Measurements from ENCODE around the gene GRHL1. TPM values are rescaled to one million over a fixed set of nuclear protein-coding genes. Genes with fewer than 3 reads are reported as not detected.
A peak's percentile ranks its signal among the peaks of the same experiment; 100 is the strongest.

Gene GRHL1
- total RNA-seq, 1 experiment from 2014 or later: 1.3 TPM

DNA sequence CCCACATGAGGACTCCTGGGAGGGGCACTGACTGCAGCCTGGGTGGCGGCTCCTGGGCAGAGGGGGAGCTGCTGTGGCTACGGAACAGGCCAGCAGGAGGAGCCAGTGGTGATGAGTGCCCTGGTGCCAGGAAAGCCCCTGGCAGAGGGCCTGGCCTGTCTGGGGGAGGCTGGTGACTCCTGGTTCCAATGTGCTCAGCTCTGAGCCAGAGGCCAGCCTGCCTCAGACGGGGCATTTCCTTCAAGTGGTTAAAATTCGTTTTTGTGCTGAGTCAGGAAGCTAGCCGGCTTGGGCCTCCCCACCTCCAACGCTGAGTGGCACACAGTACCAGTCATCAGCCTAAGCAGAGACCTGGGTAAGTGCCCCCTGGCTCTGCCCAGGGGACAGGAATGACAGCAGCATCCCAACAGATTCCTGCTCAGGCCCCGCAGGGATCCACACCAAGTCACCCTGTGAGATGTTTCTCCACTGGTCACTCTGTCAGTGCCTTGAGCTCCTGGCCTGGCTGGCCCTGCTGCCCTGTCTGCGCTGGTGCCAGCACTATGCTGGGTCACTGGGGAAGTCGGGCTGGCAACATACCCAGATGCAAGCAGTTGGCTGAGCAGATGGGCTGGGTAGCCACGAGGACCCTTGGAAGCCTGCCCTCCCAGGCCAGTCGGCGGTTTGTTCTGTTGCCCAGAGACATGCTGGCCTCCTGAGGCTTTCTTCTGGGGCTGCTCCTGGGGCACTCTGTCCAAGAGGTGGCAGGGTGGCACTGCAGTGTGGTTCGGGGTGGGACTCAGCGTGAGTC is 84.8 kb downstream of the GRHL1 start:
- H2AFZ ChIP-seq (ENCODE audit: low read length): no peak overlapping the region
- H3K27ac ChIP-seq (ENCODE audit: low read length): no peak overlapping the region
- no peaks in the 10 kb centered on the region for H4K20me1 ChIP-seq (ENCODE audit: insufficient read depth, low read depth, low read length)
- H3K4me1 ChIP-seq (ENCODE audit: low read length): no peaks in the 10 kb centered on the region
- H3K9ac ChIP-seq (ENCODE audit: low read length): no peak overlapping the region
- H3K9me3 ChIP-seq (ENCODE audit: low read length): no peaks in the 10 kb centered on the region
- no peaks in the 10 kb centered on the region for H3K27me3 ChIP-seq (ENCODE audit: low read length)
- no peaks in the 10 kb centered on the region for H3K9me2 ChIP-seq (replicated peaks; ENCODE audit: insufficient read depth, low read length)
- H3K4me3 ChIP-seq (ENCODE audit: low read length): no peak overlapping the region
- H3K36me3 ChIP-seq (ENCODE audit: insufficient read depth, low read length): no peaks in the 10 kb centered on the region
- H3K4me2 ChIP-seq (ENCODE audit: low read depth, low read length, poor library complexity, severe bottlenecking): no peak overlapping the region
- peak; percentile 51 for DNase-seq
- no peaks in the 10 kb centered on the region for H3K79me2 ChIP-seq (ENCODE audit: low read length)

DNA sequence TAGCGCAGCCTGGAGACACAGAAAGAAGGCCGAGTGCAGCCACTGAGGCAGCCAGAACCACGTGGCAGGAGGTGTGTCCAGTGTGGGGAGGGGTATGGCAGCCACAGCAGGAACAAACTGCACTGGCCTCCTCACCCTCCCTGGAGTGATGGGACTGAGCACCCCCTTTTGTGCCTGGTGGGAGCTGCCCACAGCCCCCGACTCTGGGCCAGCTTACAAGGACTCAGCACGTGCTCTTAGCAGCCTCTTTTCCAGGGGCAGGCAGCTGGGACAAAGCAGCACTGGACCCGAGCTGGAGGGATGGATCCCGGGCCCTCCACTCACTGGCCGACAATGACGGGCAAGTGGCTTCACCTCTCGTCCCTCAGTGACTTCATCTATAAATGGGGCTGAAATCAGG is 86.6 kb downstream of the GRHL1 start:
- Histone ChIP-seq H3K79me2 (ENCODE audit: low read length) (no peaks in the 10 kb centered on the region), H3K9ac (ENCODE audit: low read length) (no peak overlapping the region), H3K27ac (ENCODE audit: low read length) (no peak overlapping the region), H2AFZ (ENCODE audit: low read length) (no peak overlapping the region), H3K27me3 (ENCODE audit: low read length) (no peaks in the 10 kb centered on the region), H3K4me3 (ENCODE audit: low read length) (no peak overlapping the region), H4K20me1 (ENCODE audit: insufficient read depth, low read depth, low read length) (no peaks in the 10 kb centered on the region), H3K4me1 (ENCODE audit: low read length) (no peaks in the 10 kb centered on the region), H3K9me3 (ENCODE audit: low read length) (no peaks in the 10 kb centered on the region), H3K4me2 (ENCODE audit: low read depth, low read length, poor library complexity, severe bottlenecking) (no peak overlapping the region), H3K9me2 (replicated peaks; ENCODE audit: insufficient read depth, low read length) (no peaks in the 10 kb centered on the region), H3K36me3 (ENCODE audit: insufficient read depth, low read length) (no peaks in the 10 kb centered on the region)
- no peak for DNase-seq

DNA sequence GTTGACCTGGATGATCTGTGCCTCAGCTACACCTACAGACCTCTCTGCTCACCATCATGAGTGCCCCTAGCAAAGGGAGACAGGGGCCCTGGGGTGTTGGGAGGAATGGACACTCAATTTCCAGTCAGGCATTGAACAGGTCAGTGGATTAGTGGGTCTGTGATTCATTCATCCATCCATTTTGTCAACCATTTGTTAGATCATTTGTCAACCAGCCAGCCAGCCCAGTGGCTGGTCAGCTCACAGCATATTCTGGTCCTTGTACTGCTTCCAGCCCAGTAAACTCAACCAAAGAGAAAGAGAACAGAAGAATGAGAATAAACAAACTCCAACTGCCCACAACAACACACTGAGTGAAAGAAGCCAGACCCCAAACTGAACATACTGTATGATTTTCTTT is 87.2 kb downstream of the GRHL1 start:
- Histone ChIP-seq H3K9me3 (ENCODE audit: low read length) (no peaks in the 10 kb centered on the region), H3K27ac (ENCODE audit: low read length) (no peak overlapping the region), H3K27me3 (ENCODE audit: low read length) (no peaks in the 10 kb centered on the region), H3K4me1 (ENCODE audit: low read length) (no peaks in the 10 kb centered on the region), H3K9ac (ENCODE audit: low read length) (no peak overlapping the region), H3K4me3 (ENCODE audit: low read length) (no peak overlapping the region), H3K4me2 (ENCODE audit: low read depth, low read length, poor library complexity, severe bottlenecking) (no peak overlapping the region), H3K79me2 (ENCODE audit: low read length) (no peaks in the 10 kb centered on the region), H3K36me3 (ENCODE audit: insufficient read depth, low read length) (no peaks in the 10 kb centered on the region), H4K20me1 (ENCODE audit: insufficient read depth, low read depth, low read length) (no peaks in the 10 kb centered on the region), H3K9me2 (replicated peaks; ENCODE audit: insufficient read depth, low read length) (no peaks in the 10 kb centered on the region), H2AFZ (ENCODE audit: low read length) (no peak overlapping the region)
- no peak for DNase-seq

DNA sequence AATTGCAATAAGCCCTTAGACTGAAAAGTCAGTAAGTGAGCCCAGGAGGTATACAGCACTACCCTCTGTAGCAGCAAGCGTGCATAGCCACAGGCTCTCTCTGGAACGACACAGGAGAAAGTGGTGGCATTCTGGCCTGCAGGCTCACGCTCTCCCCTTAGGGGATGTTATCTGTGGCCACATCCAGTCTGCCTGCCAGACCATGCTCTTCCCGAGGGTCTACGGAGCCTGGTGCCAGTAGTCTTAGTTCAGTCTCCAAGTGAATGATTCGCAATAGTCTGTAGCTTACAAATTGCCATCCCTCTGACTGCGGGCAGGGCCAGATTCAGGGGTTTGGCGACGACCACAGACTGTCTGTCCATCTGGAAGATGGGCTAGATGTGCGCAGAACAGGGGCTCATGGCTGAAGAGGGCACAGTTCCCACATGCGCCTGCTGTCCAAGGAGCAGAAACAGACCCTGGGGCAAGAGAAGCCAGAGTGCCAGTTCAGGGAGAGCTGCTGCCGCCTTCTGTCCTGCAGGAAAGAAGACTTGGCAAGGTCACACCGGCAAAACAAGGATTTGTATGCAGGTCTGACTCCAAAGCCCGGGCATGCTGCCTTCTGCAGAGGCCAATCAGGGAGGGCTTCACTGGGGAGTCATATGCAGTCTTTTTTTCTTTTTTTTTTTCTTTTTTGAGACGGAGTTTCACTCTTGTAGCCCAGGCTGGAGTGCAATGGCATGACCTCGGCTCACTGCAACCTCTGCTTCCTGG is 88.3 kb downstream of the GRHL1 start:
- H3K4me1 ChIP-seq (ENCODE audit: low read length): no peaks in the 10 kb centered on the region
- no peak for DNase-seq
- no peaks in the 10 kb centered on the region for H3K79me2 ChIP-seq (ENCODE audit: low read length)

DNA sequence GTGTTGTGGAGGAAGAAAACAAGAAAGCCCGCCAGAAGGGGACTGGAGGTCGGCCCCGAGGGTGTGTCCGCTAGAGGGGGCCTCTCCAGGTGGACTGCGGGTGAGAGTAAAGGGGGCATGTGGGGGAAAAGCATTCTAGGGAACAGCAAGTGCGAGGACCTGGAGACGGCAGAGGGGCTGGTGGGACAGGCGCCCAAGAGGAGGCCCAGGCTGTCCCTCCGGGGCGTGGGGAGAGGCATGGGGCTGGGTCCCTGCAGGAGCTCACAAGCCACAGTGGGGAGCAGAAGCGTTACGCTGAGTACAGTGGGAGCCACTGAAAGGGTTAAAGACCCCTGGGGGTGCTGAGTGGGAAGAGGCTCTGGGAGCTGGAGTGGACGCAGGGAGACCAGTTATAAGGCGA is 90.2 kb downstream of the GRHL1 start:
- H3K4me3 ChIP-seq (ENCODE audit: low read length): no peak overlapping the region
- no peaks in the 10 kb centered on the region for H4K20me1 ChIP-seq (ENCODE audit: insufficient read depth, low read depth, low read length)
- H2AFZ ChIP-seq (ENCODE audit: low read length): no peak overlapping the region
- H3K36me3 ChIP-seq (ENCODE audit: insufficient read depth, low read length): no peaks in the 10 kb centered on the region
- H3K27ac ChIP-seq (ENCODE audit: low read length): no peak overlapping the region
- H3K4me2 ChIP-seq (ENCODE audit: low read depth, low read length, poor library complexity, severe bottlenecking): no peak overlapping the region
- H3K27me3 ChIP-seq (ENCODE audit: low read length): no peaks in the 10 kb centered on the region
- H3K79me2 ChIP-seq (ENCODE audit: low read length): no peaks in the 10 kb centered on the region
- no peaks in the 10 kb centered on the region for H3K9me3 ChIP-seq (ENCODE audit: low read length)
- no peak overlapping the region for H3K9ac ChIP-seq (ENCODE audit: low read length)
- no peak for DNase-seq
- H3K9me2 ChIP-seq (replicated peaks; ENCODE audit: insufficient read depth, low read length): no peaks in the 10 kb centered on the region
- H3K4me1 ChIP-seq (ENCODE audit: low read length): no peaks in the 10 kb centered on the region

More for the DNA sequence above, 88.3 kb downstream of the GRHL1 start:
- Histone ChIP-seq H2AFZ (ENCODE audit: low read length) (no peak overlapping the region), H3K9ac (ENCODE audit: low read length) (no peak overlapping the region), H3K27me3 (ENCODE audit: low read length) (no peaks in the 10 kb centered on the region), H3K9me3 (ENCODE audit: low read length) (no peaks in the 10 kb centered on the region), H3K36me3 (ENCODE audit: insufficient read depth, low read length) (no peaks in the 10 kb centered on the region), H4K20me1 (ENCODE audit: insufficient read depth, low read depth, low read length) (no peaks in the 10 kb centered on the region), H3K9me2 (replicated peaks; ENCODE audit: insufficient read depth, low read length) (no peaks in the 10 kb centered on the region), H3K4me2 (ENCODE audit: low read depth, low read length, poor library complexity, severe bottlenecking) (no peak overlapping the region), H3K27ac (ENCODE audit: low read length) (no peak overlapping the region), H3K4me3 (ENCODE audit: low read length) (no peak overlapping the region)

DNA sequence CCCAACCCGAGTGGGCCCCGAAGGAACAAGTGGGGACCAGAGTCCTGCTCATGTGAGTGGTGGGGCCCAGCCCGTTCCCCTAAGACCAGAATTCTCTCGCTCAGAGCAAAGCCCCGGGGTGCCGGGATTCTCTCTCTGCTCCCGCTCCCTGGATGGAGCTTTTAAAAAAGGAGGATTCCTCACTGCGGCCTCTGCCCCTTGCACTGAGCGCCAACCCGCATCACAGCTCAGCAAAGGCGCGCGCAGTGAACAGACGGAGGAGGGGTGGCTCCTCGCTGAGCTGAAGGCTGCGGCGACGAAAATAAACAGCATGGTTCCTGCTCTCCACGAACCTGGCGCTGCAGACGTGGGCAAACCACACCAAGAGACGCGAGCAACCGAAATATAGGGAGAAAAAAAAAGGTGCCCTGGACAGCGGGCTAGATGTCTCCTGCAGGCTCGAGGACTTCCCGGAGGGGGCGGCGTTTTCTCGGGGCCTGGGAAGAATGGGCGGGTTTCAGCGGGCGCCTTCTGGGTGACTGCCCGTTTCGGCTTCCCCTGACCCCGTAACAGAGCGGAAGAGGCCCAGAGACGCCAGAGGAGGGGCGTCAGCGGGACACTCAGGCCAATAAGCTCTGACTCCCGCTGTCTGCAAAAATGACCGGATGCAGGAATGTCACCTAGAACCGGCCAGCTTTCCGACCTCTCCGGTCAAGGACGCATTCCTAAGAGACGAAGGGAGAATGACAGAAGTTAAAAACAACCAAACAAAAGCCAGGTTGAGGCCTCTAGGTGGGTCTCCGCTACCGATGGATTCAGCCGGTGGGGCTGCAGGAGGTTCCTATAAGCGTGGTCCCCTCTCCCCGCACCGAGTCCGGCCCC is 91.0 kb downstream of the GRHL1 start:
- Histone ChIP-seq H3K4me2 (ENCODE audit: low read depth, low read length, poor library complexity, severe bottlenecking) (no peak overlapping the region), H3K4me3 (ENCODE audit: low read length) (no peak overlapping the region), H3K27me3 (ENCODE audit: low read length) (no peaks in the 10 kb centered on the region), H4K20me1 (ENCODE audit: insufficient read depth, low read depth, low read length) (no peaks in the 10 kb centered on the region), H3K27ac (ENCODE audit: low read length) (no peak overlapping the region), H2AFZ (ENCODE audit: low read length) (no peak overlapping the region), H3K36me3 (ENCODE audit: insufficient read depth, low read length) (no peaks in the 10 kb centered on the region), H3K9me2 (replicated peaks; ENCODE audit: insufficient read depth, low read length) (no peaks in the 10 kb centered on the region), H3K79me2 (ENCODE audit: low read length) (no peaks in the 10 kb centered on the region), H3K9me3 (ENCODE audit: low read length) (no peaks in the 10 kb centered on the region), H3K9ac (ENCODE audit: low read length) (no peak overlapping the region), H3K4me1 (ENCODE audit: low read length) (no peaks in the 10 kb centered on the region)
- DNase-seq: no peak

DNA sequence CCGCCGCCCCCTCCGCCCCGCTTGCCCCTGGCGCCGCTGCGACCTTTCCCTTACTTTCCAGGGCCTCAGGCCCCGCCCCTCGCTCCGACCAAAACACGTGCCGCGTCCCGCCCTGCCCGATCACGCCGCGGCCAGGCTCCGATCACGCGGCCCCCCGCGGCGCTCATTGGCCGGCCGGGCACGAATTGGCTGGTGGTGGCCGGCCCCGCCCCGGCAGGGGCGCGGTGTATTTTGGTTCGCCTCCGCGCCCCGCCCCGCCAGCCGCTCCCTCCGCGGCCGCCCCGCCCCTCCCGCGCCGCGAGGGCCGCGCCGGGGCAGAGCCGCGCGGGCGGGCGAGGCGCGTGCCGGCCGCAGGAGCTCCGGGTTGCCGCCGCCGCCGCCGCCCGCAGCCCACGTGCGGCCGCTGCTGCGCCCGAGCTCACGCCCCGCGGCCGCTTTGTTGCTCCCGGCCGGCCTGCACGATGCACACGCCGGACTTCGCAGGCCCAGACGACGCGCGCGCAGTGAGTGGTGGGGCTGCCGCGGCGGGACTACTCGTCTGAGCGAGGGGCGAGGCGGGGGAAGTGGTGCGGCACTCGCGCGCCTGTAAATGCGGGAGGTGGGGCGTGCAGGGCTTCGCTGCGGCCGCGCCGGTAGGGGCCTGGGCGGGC is 91.9 kb downstream of the GRHL1 start, which contains the start of gene KLF11:
TSS of gene KLF11 (plus strand) at position 295 of the 650 bp plus-strand sequence. CDS start at position 462, 167 bp downstream.
- Histone ChIP-seq H4K20me1 (ENCODE audit: insufficient read depth, low read depth, low read length) (no peaks in the 10 kb centered on the region), H3K27me3 (ENCODE audit: low read length) (no peaks in the 10 kb centered on the region), H3K9ac (ENCODE audit: low read length) (no peak within 1 kb of the TSS), H3K4me1 (ENCODE audit: low read length) (no peaks in the 10 kb centered on the region), H3K27ac (ENCODE audit: low read length) (no peak within 1 kb of the TSS), H3K9me2 (replicated peaks; ENCODE audit: insufficient read depth, low read length) (no peaks in the 10 kb centered on the region), H3K4me3 (ENCODE audit: low read length) (no peak within 1 kb of the TSS), H3K36me3 (ENCODE audit: insufficient read depth, low read length) (no peaks in the 10 kb centered on the region), H3K4me2 (ENCODE audit: low read depth, low read length, poor library complexity, severe bottlenecking) (no peak within 1 kb of the TSS), H3K9me3 (ENCODE audit: low read length) (no peaks in the 10 kb centered on the region), H2AFZ (ENCODE audit: low read length) (no peak within 1 kb of the TSS), H3K79me2 (ENCODE audit: low read length) (no peaks in the 10 kb centered on the region)
- no peak for DNase-seq

Data from Karpas-422 (cell line).